GM20431 (cell line): ENCODE measurements around the gene ITIH4.

Source experiments
- in situ Hi-C: fragments of 300-500 bp; cut with MseI, MboI; formaldehyde crosslinking; loops from one replicate; pipeline ENCODE4 v1.15.0; 2020; ENCODE audit warnings: low sequenced_read_pairs; ENCODE audit not compliant: unreplicated experiment

ITIH4 gene

DNA sequence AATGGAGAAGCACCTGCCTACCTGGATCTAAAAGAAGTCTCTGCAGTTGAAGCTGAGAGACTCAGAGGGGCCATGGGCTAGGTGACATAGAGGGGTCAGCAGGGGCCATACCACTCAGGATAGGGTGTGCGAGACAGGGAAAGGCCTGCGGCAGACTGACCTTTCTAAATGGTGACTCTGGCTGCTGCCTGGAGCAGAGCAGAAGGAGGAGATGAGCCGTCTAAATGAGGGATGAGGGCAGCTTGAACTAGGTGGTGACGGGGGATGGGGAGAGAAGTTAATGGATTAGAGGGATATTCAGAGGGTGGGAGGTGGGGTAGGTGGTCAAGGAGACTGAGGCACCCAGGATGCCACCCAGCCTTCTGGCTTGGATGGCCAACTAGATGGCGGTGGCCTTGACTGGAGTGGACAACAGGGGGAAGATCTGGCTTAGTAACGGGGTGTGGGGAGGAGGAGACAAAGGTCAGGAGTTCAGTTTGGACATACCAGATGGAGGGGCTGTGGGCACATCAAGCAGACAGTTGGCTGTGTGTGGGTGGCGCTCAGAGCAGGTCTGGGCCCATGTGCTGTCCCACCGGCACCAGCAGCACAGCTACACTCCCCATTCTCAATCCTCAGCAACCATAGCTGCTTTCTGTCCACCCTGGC lies 56.3 kb downstream of the ITIH4 start:
- in situ Hi-C loops = no loop called here

- in situ Hi-C loops = no loop called here
Measured at GRCh38 chr3:52773361-52774065, 57.0 kb downstream of the ITIH4 start.

- in situ Hi-C loops = no loop called here
Measured at GRCh38 chr3:52771702-52772101, 58.8 kb downstream of the ITIH4 start.

- in situ Hi-C loops = no loop called here
Measured at GRCh38 chr3:52771334-52771681, 59.2 kb downstream of the ITIH4 start.

- in situ Hi-C loops = no loop called here
Measured at GRCh38 chr3:52770496-52771333, 59.8 kb downstream of the ITIH4 start, which contains the start of gene NEK4. Gene NEK4 (minus strand): TSS chr3:52770940. CDS start chr3:52770746, 194 bp downstream.

DNA sequence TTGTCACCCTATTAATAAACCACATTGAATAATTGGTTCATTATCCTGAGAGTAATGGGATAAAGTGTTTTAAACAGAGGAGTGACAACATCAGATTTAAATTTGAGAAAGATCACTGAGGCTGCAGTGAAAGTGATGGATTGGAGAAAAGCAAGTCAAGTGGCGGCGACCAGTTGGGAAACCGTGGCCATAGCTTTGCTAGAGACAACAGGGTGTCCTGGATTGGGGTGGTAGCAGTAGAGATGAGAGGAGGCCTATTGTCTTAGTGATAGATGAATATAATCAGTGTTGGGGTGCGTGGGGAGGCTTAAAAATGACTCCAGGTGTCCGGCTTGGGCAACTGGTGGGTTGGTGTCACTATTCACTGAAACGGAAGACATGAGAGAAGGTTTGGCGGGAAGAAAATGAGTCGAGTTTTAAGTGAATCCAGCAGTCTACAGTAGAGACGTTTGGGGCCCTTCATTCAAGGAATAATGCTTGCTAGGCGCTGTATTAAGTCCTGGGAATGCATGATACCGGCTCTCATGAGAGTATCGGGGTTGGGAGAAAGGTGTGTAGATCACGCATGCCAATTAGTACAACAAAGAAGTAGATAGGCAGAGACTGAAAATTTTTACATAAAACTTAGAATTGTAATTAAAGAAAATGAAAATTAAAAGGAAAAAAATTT lies 60.6 kb downstream of the ITIH4 start:
- in situ Hi-C loops = no loop called here

GRCh38 chr3:52763466-52763865 lies 67.0 kb downstream of the ITIH4 start:
- in situ Hi-C loops = no loop called here
